ENCODE measurements around the gene DTYMK.

DTYMK gene

DNA sequence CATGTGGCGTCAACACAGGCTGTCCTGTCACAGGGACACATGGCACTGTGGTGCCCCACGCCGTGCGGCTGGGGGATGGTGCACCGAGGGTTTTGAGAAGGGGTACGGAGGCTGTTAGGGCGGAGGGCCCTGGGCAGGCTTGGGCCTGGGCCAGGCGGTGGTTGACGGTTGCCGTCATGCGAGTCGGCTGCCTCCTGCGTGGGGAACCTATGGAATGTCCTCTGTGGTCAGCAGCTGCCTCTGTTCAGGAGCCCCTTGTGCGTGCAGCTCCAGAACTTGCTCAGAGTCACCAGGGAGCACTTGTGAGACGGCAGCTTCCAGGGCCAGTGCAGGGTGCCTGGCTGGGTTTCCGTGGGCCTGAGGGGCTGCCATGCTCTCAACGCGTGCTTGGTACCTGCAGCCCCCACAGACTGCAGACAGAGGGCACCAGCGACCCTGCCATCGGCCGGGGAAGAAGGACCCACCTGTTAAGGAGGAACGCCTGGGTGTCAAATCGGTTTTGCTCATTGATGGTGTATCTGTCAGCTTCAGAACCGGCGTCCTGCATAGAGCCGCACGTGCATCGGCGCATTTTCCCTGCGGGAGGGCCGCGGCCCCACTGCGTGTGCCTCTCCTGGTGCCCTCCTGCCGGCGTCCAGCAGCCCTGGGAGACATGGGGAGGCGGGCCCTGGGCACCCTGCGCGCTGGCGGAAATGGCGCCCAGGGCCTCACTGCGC, 37.8 kb upstream of the DTYMK start:
- H3K4me1 Mint-ChIP-seq: peaks cover 0 to 11% of the 10 kb centered on the region in 2 donors
- DNase-seq: no peak
- no peak overlapping the region for H3K27ac Mint-ChIP-seq
- no peak for ATAC-seq (replicated peaks)
- peaks cover 73 to 74% of the 10 kb centered on the region in 2 donors for H3K36me3 Mint-ChIP-seq
- no peaks in the 10 kb centered on the region for H3K27me3 Mint-ChIP-seq
- H3K9me3 Mint-ChIP-seq: peaks cover 0 to 2% of the 10 kb centered on the region in 2 donors
- no peak overlapping the region for H3K4me3 Mint-ChIP-seq

DNA sequence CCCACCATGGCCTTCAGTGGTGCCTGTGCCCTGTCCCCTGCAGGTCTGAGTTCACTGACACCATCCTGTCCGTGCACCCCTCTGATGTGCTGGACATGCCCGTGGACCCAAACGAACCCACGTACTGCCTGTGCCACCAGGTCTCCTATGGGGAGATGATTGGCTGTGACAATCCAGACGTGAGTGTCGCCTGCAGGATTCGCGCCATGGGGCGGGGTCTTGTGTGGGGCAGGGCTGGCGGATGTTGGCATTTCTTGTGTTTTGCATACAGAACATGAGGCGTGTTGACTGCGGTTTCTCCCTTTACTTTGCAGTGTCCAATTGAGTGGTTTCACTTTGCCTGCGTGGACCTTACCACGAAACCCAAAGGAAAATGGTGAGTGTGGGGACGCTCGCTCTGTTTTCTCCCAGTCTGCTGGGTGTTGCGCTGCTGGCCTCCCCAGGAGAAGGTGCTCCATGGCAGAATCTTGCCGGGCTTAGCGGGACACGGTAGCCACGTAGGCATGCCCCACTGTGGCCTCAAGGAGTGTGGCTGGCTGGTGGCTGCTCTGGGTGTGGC, 36.4 kb upstream of the DTYMK start:
- Mint-ChIP-seq H3K9me3 (peaks cover 0 to 2% of the 10 kb centered on the region in 2 donors), H3K27ac (no peak overlapping the region), H3K27me3 (no peaks in the 10 kb centered on the region), H3K4me1 (peaks cover 0 to 11% of the 10 kb centered on the region in 2 donors), H3K36me3 (peaks cover 72% of the 10 kb centered on the region in 2 donors), H3K4me3 (no peak overlapping the region)
- ATAC-seq (replicated peaks) (no peak), DNase-seq (no peak)

- Mint-ChIP-seq H3K4me3 (no peak overlapping the region), H3K36me3 (peaks cover 70 to 77% of the 10 kb centered on the region in 2 donors), H3K9me3 (peaks cover 0 to 2% of the 10 kb centered on the region in 2 donors), H3K27me3 (no peaks in the 10 kb centered on the region), H3K27ac (no peak overlapping the region), H3K4me1 (peaks cover 0 to 11% of the 10 kb centered on the region in 2 donors)
- ATAC-seq (replicated peaks) (no peak), DNase-seq (no peak)
Observed at GRCh38 chr2:241721852-241722251, 35.2 kb upstream of the DTYMK start.

GRCh38 chr2:241720560-241720959, 33.9 kb upstream of the DTYMK start:
- Mint-ChIP-seq H3K36me3 (peaks cover 70 to 79% of the 10 kb centered on the region in 2 donors), H3K4me3 (no peak overlapping the region)
- ATAC-seq (replicated peaks): no peak

GRCh38 chr2:241720099-241720498, 33.5 kb upstream of the DTYMK start:
- peaks cover 68 to 78% of the 10 kb centered on the region in 2 donors for H3K36me3 Mint-ChIP-seq

More at GRCh38 chr2:241720560-241720959, 33.9 kb upstream of the DTYMK start:
- H3K27me3 Mint-ChIP-seq: no peaks in the 10 kb centered on the region
- H3K4me1 Mint-ChIP-seq: peaks cover 0 to 10% of the 10 kb centered on the region in 2 donors
- no peak overlapping the region for H3K27ac Mint-ChIP-seq
- no peak for DNase-seq
- peaks cover 0 to 2% of the 10 kb centered on the region in 2 donors for H3K9me3 Mint-ChIP-seq

GRCh38 chr2:241719093-241719492, 32.5 kb upstream of the DTYMK start:
- no peaks in the 10 kb centered on the region for H3K27me3 Mint-ChIP-seq
- H3K36me3 Mint-ChIP-seq: peaks cover 67 to 79% of the 10 kb centered on the region in 2 donors
- peaks cover 0 to 3% of the 10 kb centered on the region in 2 donors for H3K9me3 Mint-ChIP-seq
- H3K27ac Mint-ChIP-seq: peak overlapping the region; percentile 31
- H3K4me1 Mint-ChIP-seq: peaks cover 0 to 8% of the 10 kb centered on the region in 2 donors
- no peak for DNase-seq
- peak in 1 of 2 donors; percentile 41 for ATAC-seq (replicated peaks)
- no peak overlapping the region for H3K4me3 Mint-ChIP-seq

More at GRCh38 chr2:241720099-241720498, 33.5 kb upstream of the DTYMK start:
- Mint-ChIP-seq H3K27ac (peak overlapping the region; percentile 25), H3K4me1 (peaks cover 0 to 10% of the 10 kb centered on the region in 2 donors), H3K4me3 (no peak overlapping the region), H3K9me3 (peaks cover 0 to 2% of the 10 kb centered on the region in 2 donors), H3K27me3 (no peaks in the 10 kb centered on the region)
- DNase-seq: no peak
- ATAC-seq (replicated peaks): no peak

DNA sequence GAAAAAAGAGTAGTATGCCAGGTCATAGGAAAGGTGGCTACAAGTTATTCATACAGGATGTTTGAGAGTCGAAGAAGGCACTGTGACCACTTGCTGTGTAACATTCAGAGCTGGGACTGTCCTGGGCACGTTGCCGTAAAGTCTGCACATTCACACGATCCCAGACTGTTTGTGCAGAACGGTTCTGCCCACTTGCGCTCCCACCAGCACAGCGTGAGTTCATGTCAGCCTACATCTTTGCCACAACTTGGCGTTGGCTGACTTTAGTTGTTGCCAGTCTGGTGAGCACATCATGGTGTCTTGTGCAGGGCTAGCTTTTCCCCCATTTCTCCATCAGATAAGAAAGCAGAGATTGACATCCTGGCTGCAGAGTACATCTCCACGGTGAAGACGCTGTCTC, 22.3 kb upstream of the DTYMK start:
- Mint-ChIP-seq H3K27ac (no peak overlapping the region), H3K4me1 (peaks cover 2 to 13% of the 10 kb centered on the region in 2 donors), H3K9me3 (peaks cover 0 to 2% of the 10 kb centered on the region in 2 donors), H3K4me3 (no peak overlapping the region), H3K27me3 (no peaks in the 10 kb centered on the region), H3K36me3 (peaks cover 46 to 61% of the 10 kb centered on the region in 2 donors)
- ATAC-seq (replicated peaks) (no peak), DNase-seq (no peak)

DNA sequence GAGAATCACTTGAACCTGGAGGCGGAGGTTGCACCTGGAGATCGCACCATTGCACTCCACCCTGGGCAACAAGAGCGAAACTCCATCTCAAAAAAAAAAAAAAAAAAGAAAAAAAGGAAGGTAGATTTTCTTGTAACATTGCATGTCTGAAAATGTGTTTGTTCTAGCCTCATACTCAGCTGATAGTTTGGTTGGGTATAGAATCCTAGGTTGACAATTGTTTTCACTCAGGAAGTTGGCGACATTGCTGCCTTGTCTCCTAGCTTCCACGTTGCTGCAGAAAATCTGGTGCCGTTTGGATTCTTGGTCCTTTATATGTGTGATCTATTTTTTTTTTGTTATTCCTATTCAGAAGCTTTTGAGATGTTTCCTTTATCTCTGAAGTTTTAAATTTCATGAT, 19.9 kb upstream of the DTYMK start:
- H3K36me3 Mint-ChIP-seq: peaks cover 48 to 66% of the 10 kb centered on the region in 2 donors

DNA sequence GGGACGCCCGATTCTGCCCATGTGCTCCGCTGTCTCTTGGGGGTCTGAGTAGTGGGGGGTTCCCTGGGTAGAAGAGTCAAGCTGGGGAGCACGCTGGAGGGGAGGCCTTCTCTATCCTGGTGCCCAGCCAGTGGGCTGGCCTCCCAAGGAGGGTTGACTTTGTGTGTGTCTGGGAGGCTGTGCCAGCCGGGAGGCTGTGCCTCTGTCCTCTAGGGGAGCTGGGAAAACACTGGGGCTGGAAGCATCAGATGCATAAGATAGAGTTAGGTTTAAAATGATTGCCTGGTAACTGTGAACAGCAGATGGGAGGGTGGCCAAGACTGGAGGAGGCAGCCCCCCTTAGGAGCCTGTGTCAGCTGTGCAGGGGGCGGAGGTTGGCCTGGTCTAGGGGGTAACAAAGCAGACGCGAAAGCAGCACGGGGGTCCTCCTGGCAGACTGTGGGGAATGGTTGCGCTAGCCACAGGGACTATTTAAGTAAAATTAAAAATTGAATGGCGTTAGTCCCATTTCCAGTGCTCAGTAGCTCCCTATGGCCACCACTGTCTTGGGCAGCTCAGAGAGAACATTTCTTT, 16.5 kb upstream of the DTYMK start:
- peak overlapping the region; percentile 87 to 88 for H3K4me3 Mint-ChIP-seq
- H3K9me3 Mint-ChIP-seq: peaks cover 0 to 2% of the 10 kb centered on the region in 2 donors
- peak overlapping the region; percentile 95 for H3K27ac Mint-ChIP-seq
- peaks cover 17 to 42% of the 10 kb centered on the region in 2 donors for H3K4me1 Mint-ChIP-seq
- no peaks in the 10 kb centered on the region for H3K27me3 Mint-ChIP-seq
- no peak for ATAC-seq (replicated peaks)
- H3K36me3 Mint-ChIP-seq: peaks cover 37 to 46% of the 10 kb centered on the region in 2 donors
- no peak for DNase-seq

More for the DNA sequence above, 19.9 kb upstream of the DTYMK start:
- Mint-ChIP-seq H3K4me3 (no peak overlapping the region), H3K4me1 (peaks cover 12 to 26% of the 10 kb centered on the region in 2 donors), H3K27ac (no peak overlapping the region), H3K27me3 (no peaks in the 10 kb centered on the region), H3K9me3 (peaks cover 0 to 2% of the 10 kb centered on the region in 2 donors)
- no peak for ATAC-seq (replicated peaks)
- DNase-seq: no peak

DNA sequence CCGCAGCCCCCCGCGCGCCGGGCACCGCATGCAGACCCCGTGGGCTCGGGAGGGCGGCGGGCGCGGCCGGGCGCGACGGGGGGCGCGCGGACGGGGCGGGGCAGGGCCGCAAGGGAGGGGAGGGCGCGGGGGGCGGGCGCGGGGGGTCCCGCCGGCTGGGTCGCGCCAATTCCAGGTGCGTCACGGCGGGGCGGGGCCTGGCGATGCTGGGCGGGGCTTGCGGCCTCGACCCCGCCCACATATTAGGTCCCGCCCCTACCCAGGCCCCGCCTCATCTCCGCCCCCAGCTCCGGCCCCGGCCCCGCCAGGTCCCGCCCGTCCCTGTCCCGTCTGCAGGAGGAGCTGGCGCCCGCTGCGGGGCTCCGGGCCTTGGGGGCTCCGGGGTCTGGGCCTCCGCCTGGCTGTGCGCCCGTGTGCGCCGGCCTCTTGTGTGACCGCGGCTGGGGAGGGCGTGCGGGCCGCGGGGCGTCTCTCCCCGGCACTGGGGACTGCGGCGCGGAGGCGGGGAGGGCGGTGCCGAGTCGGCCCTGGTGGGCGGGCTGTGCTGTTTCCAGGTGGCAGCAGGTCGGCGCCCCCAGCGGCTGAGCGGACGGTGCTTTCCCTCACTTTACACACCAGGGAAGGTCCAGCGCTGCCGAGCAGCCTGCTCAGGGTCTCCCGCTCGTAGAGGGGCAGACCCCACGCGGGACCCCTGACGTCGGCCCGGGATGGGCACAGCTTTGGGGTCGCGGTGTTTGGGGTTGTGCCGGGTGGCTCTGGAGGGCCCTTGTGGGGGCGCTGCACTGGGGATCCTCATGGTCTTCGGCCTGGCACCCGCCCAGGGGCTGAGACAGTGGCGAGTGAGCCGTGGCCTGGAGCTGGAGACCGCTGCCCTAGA, 15.8 kb upstream of the DTYMK start:
- Mint-ChIP-seq H3K4me1 (peaks cover 17 to 45% of the 10 kb centered on the region in 2 donors), H3K27ac (peak overlapping the region; percentile 99)

GRCh38 chr2:241701399-241702154, 15.0 kb upstream of the DTYMK start, which contains the start of gene ING5:
TSS of gene ING5 (plus strand) at chr2:241702039. CDS start at chr2:241702066, 27 bp downstream.
- Mint-ChIP-seq H3K4me1 (peaks cover 17 to 45% of the 10 kb centered on the region in 2 donors), H3K27me3 (no peaks in the 10 kb centered on the region), H3K4me3 (peak within 1 kb of the TSS; percentile 87 to 97), H3K27ac (peak within 1 kb of the TSS; percentile 99), H3K36me3 (peaks cover 28 to 32% of the 10 kb centered on the region in 2 donors), H3K9me3 (peaks cover 0 to under 1% of the 10 kb centered on the region in 2 donors)
- DNase-seq: peak; percentile 94
- peak; percentile 73 to 74 for ATAC-seq (replicated peaks)

More for the DNA sequence above, 15.8 kb upstream of the DTYMK start:
- peak; percentile 71 to 73 for ATAC-seq (replicated peaks)
- Mint-ChIP-seq H3K4me3 (peak overlapping the region; percentile 87 to 88), H3K36me3 (peaks cover 33 to 39% of the 10 kb centered on the region in 2 donors), H3K9me3 (peaks cover 0 to 2% of the 10 kb centered on the region in 2 donors), H3K27me3 (no peaks in the 10 kb centered on the region)
- DNase-seq: peak; percentile 91

GRCh38 chr2:241701149-241701398, 14.5 kb upstream of the DTYMK start:
- no peak for ATAC-seq (replicated peaks)
- peak overlapping the region; percentile 99 for H3K27ac Mint-ChIP-seq

GRCh38 chr2:241695651-241696050, 9.0 kb upstream of the DTYMK start:
- Mint-ChIP-seq H3K27me3 (no peaks in the 10 kb centered on the region), H3K36me3 (peaks cover 19 to 28% of the 10 kb centered on the region in 2 donors), H3K4me3 (no peak overlapping the region), H3K9me3 (no peaks in the 10 kb centered on the region), H3K4me1 (peaks cover 5 to 18% of the 10 kb centered on the region in 2 donors), H3K27ac (peak overlapping the region; percentile 76)
- no peak for ATAC-seq (replicated peaks)
- DNase-seq: no peak

More at GRCh38 chr2:241701149-241701398, 14.5 kb upstream of the DTYMK start:
- H3K36me3 Mint-ChIP-seq: peaks cover 23 to 32% of the 10 kb centered on the region in 2 donors
- no peaks in the 10 kb centered on the region for H3K9me3 Mint-ChIP-seq
- peaks cover 17 to 45% of the 10 kb centered on the region in 2 donors for H3K4me1 Mint-ChIP-seq
- no peak for DNase-seq
- peak overlapping the region; percentile 87 to 97 for H3K4me3 Mint-ChIP-seq
- H3K27me3 Mint-ChIP-seq: no peaks in the 10 kb centered on the region

All from stimulated activated naive B cell treated with anti-CD40 and anti-IgM and Interleukin-4, amounts not matched to agents 10 μg/mL and 1 μg/mL and 100 μg/mL, for 72 hours (primary cell).